Nephron (organoid): ENCODE results near the gene DOK7.

ENCODE experiments used
- H3K27ac Mint-ChIP-seq, 3 experiments: 2 replicates each; pipeline ENCODE4 v1.8.0; 2020; ENCODE audit warnings: mixed read lengths in 3 of 3, mild to moderate bottlenecking in 2 of 3, moderate library complexity in 1 of 3
- H3K27me3 Mint-ChIP-seq: 2 replicates; pipeline ENCODE4 v1.8.0; 2021; ENCODE audit warnings: low read depth, mild to moderate bottlenecking, moderate library complexity, mixed read lengths
- H3K36me3 Mint-ChIP-seq: 2 replicates; pipeline ENCODE4 v1.8.0; 2020; ENCODE audit warnings: low read depth, mixed read lengths
- H3K4me1 Mint-ChIP-seq: 2 replicates; pipeline ENCODE4 v1.8.0; 2020; ENCODE audit warnings: mixed read lengths
- H3K4me3 Mint-ChIP-seq, 3 experiments: 2 replicates each; pipeline ENCODE4 v1.8.0; 2020; ENCODE audit warnings: mild to moderate bottlenecking in 3 of 3, mixed read lengths in 3 of 3, moderate library complexity in 2 of 3
- H3K9me3 Mint-ChIP-seq: 2 replicates; pipeline ENCODE4 v1.8.0; 2020; ENCODE audit warnings: mixed read lengths
- TF ChIP-seq, protein P1 (sequence below), 3 experiments: fragments of 200-600 bp; sonication (generic); IDR thresholded peaks; one replicate each; pipeline ENCODE4 v1.5.0; 2021; ENCODE audit warnings: antibody characterized with exemption in 3 of 3; ENCODE audit not compliant: unreplicated experiment in 3 of 3

Gene DOK7

GRCh38 chr4:3529363-3529762 is 66.3 kb downstream of the DOK7 start:
- Mint-ChIP-seq H3K9me3 (peaks cover 4% of the 10 kb centered on the region), H3K4me1 (peaks cover 15% of the 10 kb centered on the region), H3K4me3 (peak overlapping the region; percentile 76 to 100 (median 100)), H3K36me3 (peaks cover 19% of the 10 kb centered on the region), H3K27me3 (peaks cover 6% of the 10 kb centered on the region), H3K27ac (no peak overlapping the region)
- TF ChIP-seq, protein P1, sequence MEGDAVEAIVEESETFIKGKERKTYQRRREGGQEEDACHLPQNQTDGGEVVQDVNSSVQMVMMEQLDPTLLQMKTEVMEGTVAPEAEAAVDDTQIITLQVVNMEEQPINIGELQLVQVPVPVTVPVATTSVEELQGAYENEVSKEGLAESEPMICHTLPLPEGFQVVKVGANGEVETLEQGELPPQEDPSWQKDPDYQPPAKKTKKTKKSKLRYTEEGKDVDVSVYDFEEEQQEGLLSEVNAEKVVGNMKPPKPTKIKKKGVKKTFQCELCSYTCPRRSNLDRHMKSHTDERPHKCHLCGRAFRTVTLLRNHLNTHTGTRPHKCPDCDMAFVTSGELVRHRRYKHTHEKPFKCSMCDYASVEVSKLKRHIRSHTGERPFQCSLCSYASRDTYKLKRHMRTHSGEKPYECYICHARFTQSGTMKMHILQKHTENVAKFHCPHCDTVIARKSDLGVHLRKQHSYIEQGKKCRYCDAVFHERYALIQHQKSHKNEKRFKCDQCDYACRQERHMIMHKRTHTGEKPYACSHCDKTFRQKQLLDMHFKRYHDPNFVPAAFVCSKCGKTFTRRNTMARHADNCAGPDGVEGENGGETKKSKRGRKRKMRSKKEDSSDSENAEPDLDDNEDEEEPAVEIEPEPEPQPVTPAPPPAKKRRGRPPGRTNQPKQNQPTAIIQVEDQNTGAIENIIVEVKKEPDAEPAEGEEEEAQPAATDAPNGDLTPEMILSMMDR (IDR thresholded peaks at IDR 0.05; ENCODE audit: unreplicated experiment in 3 of 3), result no peak

GRCh38 chr4:3530051-3530450 is 66.9 kb downstream of the DOK7 start:
- Mint-ChIP-seq H3K4me3 (peak overlapping the region; percentile 76 to 100 (median 100)), H3K4me1 (peaks cover 15% of the 10 kb centered on the region), H3K9me3 (peaks cover 5% of the 10 kb centered on the region), H3K27ac (no peak overlapping the region), H3K27me3 (peaks cover 6% of the 10 kb centered on the region), H3K36me3 (peaks cover 15% of the 10 kb centered on the region)
- TF ChIP-seq, protein P1 (IDR thresholded peaks at IDR 0.05; ENCODE audit: unreplicated experiment in 3 of 3), result no peak

- H3K36me3 Mint-ChIP-seq, result peaks cover 11% of the 10 kb centered on the region
- peaks cover 10% of the 10 kb centered on the region for H3K9me3 Mint-ChIP-seq
- H3K27me3 Mint-ChIP-seq, result peaks cover 6% of the 10 kb centered on the region
- peak overlapping the region in 2 of 3 experiments; percentile 17 to 77 for H3K27ac Mint-ChIP-seq
- H3K4me1 Mint-ChIP-seq, result peaks cover 11% of the 10 kb centered on the region
- peak overlapping the region; percentile 100 for H3K4me3 Mint-ChIP-seq
- TF ChIP-seq, protein P1 (IDR thresholded peaks at IDR 0.05; ENCODE audit: unreplicated experiment in 3 of 3), result no peak
Measured at GRCh38 chr4:3530663-3531254, 67.7 kb downstream of the DOK7 start.

- peaks cover 10% of the 10 kb centered on the region for H3K9me3 Mint-ChIP-seq
- TF ChIP-seq, protein P1 (IDR thresholded peaks at IDR 0.05; ENCODE audit: unreplicated experiment in 3 of 3), result no peak
- peaks cover 11% of the 10 kb centered on the region for H3K36me3 Mint-ChIP-seq
- peak overlapping the region; percentile 100 for H3K4me3 Mint-ChIP-seq
- H3K27me3 Mint-ChIP-seq, result peaks cover 6% of the 10 kb centered on the region
- H3K27ac Mint-ChIP-seq, result peak overlapping the region in 2 of 3 experiments; percentile 17 to 77
- H3K4me1 Mint-ChIP-seq, result peaks cover 11% of the 10 kb centered on the region
Measured at GRCh38 chr4:3531318-3531878, 68.3 kb downstream of the DOK7 start.

GRCh38 chr4:3531879-3532750 is 69.0 kb downstream of the DOK7 start, which contains the start of gene LRPAP1:
TSS of gene LRPAP1 (minus strand) at chr4:3532422. CDS start at chr4:3532412, 10 bp downstream.
- Mint-ChIP-seq H3K36me3 (peaks cover 11% of the 10 kb centered on the region), H3K4me1 (peaks cover 11% of the 10 kb centered on the region), H3K27ac (peak within 1 kb of the TSS; percentile 66 to 96 (median 91)), H3K9me3 (peaks cover 10% of the 10 kb centered on the region), H3K4me3 (peak within 1 kb of the TSS; percentile 100), H3K27me3 (peaks cover 6% of the 10 kb centered on the region)
- TF ChIP-seq, protein P1 (IDR thresholded peaks at IDR 0.05; ENCODE audit: unreplicated experiment in 3 of 3), result no peak
